MV-4-11 (cell line): ENCODE results near the gene COA7.

Source experiments
- DNase-seq: peaks from one replicate; lab custom pipeline; 2025; lab: John Stamatoyannopoulos, UW

Gene COA7

GRCh38 chr1:52635321-52636089 lies 62.6 kb downstream of the COA7 start:
- DNase-seq, result no peak
